Ishikawa (cell line): Measurements from ENCODE around the gene ITGA5.

Experiments used
- CEBPB ChIP-seq: IDR thresholded peaks from 2 replicates; pipeline ENCODE4 v1.6.1; 2012
- CREB1 ChIP-seq: IDR thresholded peaks from 2 replicates; pipeline ENCODE4 v1.6.1; 2012; ENCODE audit warnings: low read depth
- EGR1 ChIP-seq: IDR thresholded peaks from 2 replicates; pipeline ENCODE4 v1.6.1; 2012
- EP300 ChIP-seq: IDR thresholded peaks from 2 replicates; pipeline ENCODE4 v1.6.1; 2012; ENCODE audit warnings: borderline replicate concordance
- FOXM1 ChIP-seq: IDR thresholded peaks from 2 replicates; pipeline ENCODE4 v1.6.1; 2012; ENCODE audit warnings: low read depth, borderline replicate concordance
- MAX ChIP-seq: IDR thresholded peaks from 2 replicates; pipeline ENCODE4 v1.6.1; 2012
- NFIC ChIP-seq: IDR thresholded peaks from 2 replicates; pipeline ENCODE4 v1.6.1; 2012
- RAD21 ChIP-seq: IDR thresholded peaks from 2 replicates; pipeline ENCODE4 v1.6.1; 2012; ENCODE audit warnings: low read depth
- TAF1 ChIP-seq: IDR thresholded peaks from 2 replicates; pipeline ENCODE4 v1.6.1; 2012; ENCODE audit warnings: low read depth, mild to moderate bottlenecking
- TCF12 ChIP-seq: IDR thresholded peaks from 2 replicates; pipeline ENCODE4 v1.6.1; 2012; ENCODE audit warnings: low read depth
- TEAD4 ChIP-seq: IDR thresholded peaks from 2 replicates; pipeline ENCODE4 v1.6.1; 2012
- YY1 ChIP-seq: IDR thresholded peaks from 2 replicates; pipeline ENCODE4 v1.6.1; 2012; ENCODE audit warnings: low read depth
- ZBTB7A ChIP-seq: IDR thresholded peaks from 2 replicates; pipeline ENCODE4 v1.6.1; 2012; ENCODE audit warnings: low read depth
- TF ChIP-seq, protein P1 (sequence below): IDR thresholded peaks from 2 replicates; pipeline ENCODE4 v1.6.1; 2012
- TF ChIP-seq, protein P2 (sequence below): IDR thresholded peaks from 2 replicates; pipeline ENCODE4 v1.6.1; 2012; ENCODE audit warnings: low read depth, mild to moderate bottlenecking

ITGA5 gene

DNA sequence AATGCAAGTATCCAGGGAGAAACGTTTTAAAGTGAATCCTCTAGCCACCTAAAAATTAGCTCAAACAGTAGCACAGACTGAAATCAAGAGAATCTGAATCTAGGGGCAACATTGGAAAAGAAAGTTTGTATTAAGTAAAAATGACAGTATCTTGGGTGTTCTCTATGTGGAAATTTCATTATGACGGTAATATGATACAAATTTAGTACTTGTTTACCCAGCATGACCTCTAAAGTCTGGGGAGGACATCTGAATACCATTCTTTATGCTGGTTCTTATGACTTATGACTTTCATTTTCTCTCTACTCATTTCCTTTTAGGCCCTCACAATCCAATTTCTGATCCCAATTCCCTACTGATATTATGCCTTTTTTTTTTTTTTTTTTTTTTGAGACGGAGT is 40.3 kb upstream of the ITGA5 start:
- TF ChIP-seq TEAD4 (no peak), ZBTB7A (no peak), FOXM1 (no peak), RAD21 (no peak), CEBPB (no peak), NFIC (no peak), TCF12 (no peak), TAF1 (no peak), MAX (no peak), EGR1 (no peak), CREB1 (no peak)
- TF ChIP-seq, protein P1, sequence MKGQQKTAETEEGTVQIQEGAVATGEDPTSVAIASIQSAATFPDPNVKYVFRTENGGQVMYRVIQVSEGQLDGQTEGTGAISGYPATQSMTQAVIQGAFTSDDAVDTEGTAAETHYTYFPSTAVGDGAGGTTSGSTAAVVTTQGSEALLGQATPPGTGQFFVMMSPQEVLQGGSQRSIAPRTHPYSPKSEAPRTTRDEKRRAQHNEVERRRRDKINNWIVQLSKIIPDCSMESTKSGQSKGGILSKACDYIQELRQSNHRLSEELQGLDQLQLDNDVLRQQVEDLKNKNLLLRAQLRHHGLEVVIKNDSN = no peak
- TF ChIP-seq, protein P2, sequence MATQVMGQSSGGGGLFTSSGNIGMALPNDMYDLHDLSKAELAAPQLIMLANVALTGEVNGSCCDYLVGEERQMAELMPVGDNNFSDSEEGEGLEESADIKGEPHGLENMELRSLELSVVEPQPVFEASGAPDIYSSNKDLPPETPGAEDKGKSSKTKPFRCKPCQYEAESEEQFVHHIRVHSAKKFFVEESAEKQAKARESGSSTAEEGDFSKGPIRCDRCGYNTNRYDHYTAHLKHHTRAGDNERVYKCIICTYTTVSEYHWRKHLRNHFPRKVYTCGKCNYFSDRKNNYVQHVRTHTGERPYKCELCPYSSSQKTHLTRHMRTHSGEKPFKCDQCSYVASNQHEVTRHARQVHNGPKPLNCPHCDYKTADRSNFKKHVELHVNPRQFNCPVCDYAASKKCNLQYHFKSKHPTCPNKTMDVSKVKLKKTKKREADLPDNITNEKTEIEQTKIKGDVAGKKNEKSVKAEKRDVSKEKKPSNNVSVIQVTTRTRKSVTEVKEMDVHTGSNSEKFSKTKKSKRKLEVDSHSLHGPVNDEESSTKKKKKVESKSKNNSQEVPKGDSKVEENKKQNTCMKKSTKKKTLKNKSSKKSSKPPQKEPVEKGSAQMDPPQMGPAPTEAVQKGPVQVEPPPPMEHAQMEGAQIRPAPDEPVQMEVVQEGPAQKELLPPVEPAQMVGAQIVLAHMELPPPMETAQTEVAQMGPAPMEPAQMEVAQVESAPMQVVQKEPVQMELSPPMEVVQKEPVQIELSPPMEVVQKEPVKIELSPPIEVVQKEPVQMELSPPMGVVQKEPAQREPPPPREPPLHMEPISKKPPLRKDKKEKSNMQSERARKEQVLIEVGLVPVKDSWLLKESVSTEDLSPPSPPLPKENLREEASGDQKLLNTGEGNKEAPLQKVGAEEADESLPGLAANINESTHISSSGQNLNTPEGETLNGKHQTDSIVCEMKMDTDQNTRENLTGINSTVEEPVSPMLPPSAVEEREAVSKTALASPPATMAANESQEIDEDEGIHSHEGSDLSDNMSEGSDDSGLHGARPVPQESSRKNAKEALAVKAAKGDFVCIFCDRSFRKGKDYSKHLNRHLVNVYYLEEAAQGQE = no peak

DNA sequence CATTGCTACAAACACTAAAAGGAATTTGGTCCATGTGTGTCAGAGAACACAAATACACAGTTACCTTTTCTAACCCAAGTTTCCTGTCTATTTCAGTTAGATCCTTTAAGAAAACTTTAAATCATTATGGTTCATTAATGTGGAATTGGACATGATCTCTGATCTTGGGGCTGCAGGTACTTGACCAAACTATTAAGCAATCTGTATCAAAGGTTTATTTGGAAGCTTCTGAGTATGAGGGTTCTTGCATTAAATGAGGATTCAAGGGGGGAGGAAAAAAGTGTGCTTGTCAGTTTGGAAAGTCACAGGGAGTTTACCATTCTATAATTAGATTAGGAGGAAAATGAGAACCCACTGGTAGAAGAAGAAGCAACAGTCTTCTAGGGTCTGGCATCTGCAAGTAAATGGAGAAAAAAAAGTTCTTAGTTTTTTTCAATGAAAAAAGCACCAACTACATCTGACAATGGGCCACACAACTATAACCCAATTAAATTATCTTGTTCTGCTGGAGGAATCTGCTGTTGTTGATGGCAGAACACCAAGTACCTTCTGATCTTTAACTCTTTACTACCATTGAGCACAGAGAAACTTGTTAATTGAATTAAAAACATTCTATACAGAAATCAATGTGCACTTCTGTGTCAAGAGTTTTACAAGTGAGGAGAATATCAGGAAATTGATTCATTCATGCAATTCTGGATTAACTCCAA is 36.8 kb upstream of the ITGA5 start:
- TF ChIP-seq TEAD4 (no peak), EGR1 (no peak), RAD21 (no peak), CEBPB (no peak), CREB1 (no peak), TCF12 (no peak), NFIC (no peak), FOXM1 (no peak), ZBTB7A (no peak), TAF1 (no peak), YY1 (no peak)
- TF ChIP-seq, protein P1 = no peak
- TF ChIP-seq, protein P2 = no peak

GRCh38 chr12:54452628-54453027 is 33.6 kb upstream of the ITGA5 start:
- no peak for TF ChIP-seq MAX
- TF ChIP-seq, protein P1 = no peak
- no peak; the same call in 1 of the 2 replicates for TF ChIP-seq NFIC
- no peak for TF ChIP-seq FOXM1
- TF ChIP-seq TEAD4 = no peak
- TF ChIP-seq TCF12 = no peak
- TF ChIP-seq RAD21 = no peak
- TF ChIP-seq CEBPB = no peak
- TF ChIP-seq, protein P2 = no peak
- TF ChIP-seq EGR1 = no peak
- TF ChIP-seq YY1 = no peak
- TF ChIP-seq CREB1 = no peak
- TF ChIP-seq TAF1 = no peak
- no peak for TF ChIP-seq EP300
- TF ChIP-seq ZBTB7A = no peak

GRCh38 chr12:54448344-54448743 is 29.3 kb upstream of the ITGA5 start:
- TF ChIP-seq TCF12 (no peak), TAF1 (no peak), ZBTB7A (no peak), RAD21 (no peak), EP300 (no peak), NFIC (no peak)
- TF ChIP-seq, protein P2 = no peak
